T47D (cell line): ENCODE data around the gene PTPRT.

Source experiments
- DNase-seq, 2 experiments: peaks; one replicate each; pipeline versions ENCODE4 v3.0.0 to v3.0.0-alpha.2; 2011 to 2012; ENCODE audit warnings: low read depth in 1 of 2, low spot score in 1 of 2
- JUND ChIP-seq: IDR thresholded peaks from 2 replicates; pipeline ENCODE4 v1.6.1; 2012; ENCODE audit warnings: low read depth
- in situ Hi-C: cut with HindIII; loops from 2 replicates; pipeline ENCODE4 v1.10.0; 2016; ENCODE audit warnings: low sequenced_read_pairs, low pct_unique_long_range_greater_than_20kb

The PTPRT gene

DNA sequence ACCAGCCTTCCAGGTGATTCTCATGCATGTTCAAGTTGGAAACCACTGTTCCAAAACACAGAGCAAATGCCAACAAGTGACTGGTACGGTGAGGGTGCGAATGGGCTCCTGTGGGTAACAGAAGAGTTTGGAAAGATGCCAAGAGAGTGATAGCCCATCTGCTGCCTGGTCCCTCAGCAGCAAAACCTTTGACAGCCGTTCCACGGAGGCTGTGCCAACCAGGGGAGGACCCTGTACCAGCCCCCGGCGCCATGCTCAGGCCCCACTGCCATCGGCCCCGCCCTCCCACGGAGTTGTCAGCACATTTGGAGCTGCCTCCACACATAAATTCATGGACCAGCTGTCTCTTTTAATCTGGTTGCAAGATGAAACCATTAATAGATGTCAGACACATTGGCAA lies 4.4 kb upstream of the PTPRT start:
- DNase-seq = no peak
- in situ Hi-C loops = no loop called here

DNA sequence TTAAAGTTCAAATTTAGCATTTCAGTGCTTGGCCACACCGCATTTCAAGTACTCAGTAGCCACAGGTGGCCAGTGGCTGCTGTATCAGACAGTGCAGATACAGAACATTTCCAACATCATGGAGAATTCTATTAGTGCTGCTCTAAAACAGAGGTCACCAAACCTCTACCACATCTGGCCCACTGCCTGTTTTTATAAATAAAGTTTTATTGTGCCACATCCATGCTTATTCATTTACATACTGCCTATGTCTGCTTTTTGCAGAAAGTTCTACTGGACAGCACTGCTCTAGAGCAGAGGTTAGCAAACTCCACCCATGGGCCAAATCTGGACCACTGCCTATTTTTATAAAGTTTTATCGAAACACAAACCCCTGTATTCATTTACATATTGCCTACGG lies 3.7 kb upstream of the PTPRT start:
- in situ Hi-C loops = no loop called here

More for the DNA sequence above, 4.4 kb upstream of the PTPRT start:
- TF ChIP-seq JUND = no peak

DNA sequence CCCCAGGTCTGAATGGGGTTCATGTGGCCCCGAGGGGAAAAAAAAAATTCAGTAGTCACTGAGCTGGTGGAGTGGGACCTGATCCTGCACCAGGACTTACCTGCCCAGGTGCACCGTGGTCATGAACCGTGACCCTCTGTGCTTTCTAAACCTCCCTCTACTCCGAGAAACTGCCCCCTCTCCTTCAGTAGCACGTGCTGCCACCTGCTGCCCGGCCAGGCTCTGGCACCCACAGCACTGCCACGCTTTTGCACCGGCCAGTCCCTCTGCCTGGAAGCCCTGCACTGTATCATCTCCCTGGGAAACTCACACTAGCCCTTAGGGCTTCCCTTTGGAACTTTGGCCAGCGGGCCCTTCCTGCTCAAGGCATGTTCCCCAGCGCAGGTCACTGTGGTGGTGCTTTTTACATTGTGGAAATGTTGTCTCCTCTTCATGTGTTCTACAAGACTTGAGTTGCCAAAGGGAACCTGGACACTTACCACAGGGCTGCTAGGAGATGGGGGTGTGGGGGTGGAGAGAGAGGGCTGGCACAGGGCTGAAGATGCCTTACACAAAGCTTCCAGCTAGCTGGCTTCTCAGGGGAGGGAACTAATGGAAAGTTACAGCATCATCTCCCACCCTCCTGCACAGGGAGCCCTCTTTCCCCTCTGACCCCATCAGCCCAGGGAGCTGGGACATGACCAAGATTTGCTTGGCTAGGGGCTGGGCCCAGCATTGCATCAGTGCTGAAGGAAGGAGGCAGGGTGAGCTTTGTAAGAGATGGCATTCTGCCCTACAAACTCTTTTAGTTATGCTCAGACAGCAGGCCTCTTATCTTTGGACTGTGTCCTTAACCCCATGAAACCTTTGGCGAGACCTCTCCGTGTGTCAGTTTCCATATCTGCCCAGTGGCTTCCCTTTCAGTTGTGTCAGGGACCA lies 2.5 kb upstream of the PTPRT start:
- in situ Hi-C loops = no loop called here
- peak; percentile 51 to 86 for DNase-seq
- TF ChIP-seq JUND = no peak

More for the DNA sequence above, 3.7 kb upstream of the PTPRT start:
- TF ChIP-seq JUND = no peak
- DNase-seq = no peak

DNA sequence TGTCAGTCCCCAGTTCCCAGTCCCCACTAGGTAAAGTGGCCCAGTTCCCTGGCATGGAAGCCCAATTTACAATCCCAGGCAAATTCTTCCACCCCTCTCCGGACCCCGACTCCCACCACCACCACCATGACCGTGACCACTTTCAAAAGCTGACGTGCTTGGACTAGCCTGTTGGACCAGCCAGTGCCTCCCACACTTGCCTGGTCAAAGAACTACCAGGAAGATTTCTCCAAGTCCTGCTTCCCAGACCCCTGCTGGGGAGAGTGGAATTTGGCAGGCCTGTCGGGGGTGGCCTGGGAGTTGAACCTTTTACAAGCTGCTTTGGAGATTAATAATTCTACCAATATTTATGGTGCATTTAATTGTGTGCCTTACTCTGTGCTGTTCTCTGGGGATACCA lies 1.4 kb upstream of the PTPRT start:
- in situ Hi-C loops = no loop called here

DNA sequence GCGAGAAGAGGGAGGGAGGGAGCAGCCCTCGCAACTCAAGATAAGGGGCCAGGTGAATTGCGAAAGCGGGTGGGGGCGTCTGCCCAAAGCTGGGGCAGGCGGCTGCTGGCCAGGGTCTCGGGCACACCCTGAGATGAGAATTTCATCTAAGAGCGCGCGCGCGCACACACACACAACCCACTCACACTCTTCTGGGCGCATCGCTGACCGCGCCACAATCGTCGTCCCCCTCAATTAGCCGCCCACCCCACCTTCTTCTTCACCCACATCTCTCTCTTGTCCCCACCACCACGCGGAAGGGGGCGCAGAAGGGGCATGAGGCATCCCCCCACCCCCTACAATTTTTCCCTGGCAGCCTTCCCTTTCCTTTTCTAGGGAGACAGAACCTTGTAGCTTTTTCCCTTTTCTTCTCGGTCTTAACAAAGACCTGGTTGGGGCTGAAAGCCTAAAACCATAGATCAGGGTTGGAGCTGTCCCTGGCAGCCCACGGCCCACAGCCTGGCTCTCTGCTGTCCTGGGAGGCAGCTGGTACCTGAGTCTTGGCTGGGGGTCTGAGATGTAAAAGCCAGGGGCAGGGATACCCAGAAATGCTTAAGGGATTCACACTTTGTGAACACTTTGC lies 737 bp upstream of the PTPRT start:
- in situ Hi-C loops = no loop called here
- no peak for TF ChIP-seq JUND
- DNase-seq = no peak

More for the DNA sequence above, 1.4 kb upstream of the PTPRT start:
- no peak for DNase-seq
- TF ChIP-seq JUND = no peak

DNA sequence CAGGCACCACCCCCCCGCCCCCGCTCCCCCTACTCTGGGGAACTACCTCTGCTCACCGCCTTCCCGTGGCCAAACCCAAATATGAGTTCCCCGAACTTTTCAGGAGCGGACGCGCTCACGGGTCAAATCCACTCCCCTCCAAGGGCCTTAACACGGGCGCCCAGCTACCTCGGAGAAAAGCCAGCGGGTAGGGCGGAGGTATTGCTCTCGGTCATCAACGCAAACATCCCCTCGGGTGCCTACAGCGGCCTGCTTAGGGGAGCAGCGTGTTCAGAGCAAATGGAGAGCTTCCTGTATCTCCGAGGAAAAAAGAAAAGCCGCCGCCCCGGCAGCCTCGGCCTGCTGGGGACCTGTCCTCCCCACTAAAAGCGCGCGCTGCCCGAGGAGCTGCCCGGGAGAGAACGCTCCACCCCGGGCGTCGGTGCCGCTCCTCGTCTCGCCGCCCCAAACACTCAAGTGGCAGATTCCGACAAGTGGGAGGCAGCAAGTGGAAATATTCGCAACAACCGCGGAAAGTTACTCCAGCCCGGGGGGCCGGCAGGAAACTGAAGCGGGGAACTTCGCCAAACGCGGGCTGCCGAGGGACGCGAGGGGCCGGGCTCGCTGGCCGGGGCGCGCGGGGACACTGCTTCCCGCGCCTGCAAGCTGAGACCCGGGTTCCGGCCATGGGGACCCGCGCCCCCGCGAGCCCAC lies 699 bp downstream of the PTPRT start:
- TF ChIP-seq JUND = no peak
- in situ Hi-C loops = no loop called here

DNA sequence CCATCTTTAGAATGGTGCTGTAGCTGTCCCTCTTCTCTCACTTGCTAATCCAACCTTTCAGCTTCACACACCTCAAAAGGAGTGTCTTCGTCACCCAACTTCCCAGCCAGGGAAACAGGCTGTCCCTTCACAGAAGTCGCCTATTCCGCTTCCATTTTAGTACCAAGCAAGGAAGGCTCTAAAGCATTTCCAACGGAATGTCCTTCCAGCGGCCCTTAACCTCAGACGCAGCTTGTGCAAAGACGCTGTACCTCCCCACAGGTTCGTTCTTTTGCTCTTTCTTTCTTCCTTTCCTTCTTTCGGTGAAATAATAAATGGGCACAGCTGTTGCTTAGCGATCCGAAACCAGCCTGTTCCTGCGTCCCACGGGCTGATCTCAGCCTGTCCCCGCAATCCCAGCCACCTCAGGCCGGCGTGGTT lies 1.5 kb downstream of the PTPRT start:
- in situ Hi-C loops = no loop called here
- DNase-seq = peak in 1 of 2 experiments; percentile 38
- TF ChIP-seq JUND = no peak

More for the DNA sequence above, 699 bp downstream of the PTPRT start:
- DNase-seq = no peak

DNA sequence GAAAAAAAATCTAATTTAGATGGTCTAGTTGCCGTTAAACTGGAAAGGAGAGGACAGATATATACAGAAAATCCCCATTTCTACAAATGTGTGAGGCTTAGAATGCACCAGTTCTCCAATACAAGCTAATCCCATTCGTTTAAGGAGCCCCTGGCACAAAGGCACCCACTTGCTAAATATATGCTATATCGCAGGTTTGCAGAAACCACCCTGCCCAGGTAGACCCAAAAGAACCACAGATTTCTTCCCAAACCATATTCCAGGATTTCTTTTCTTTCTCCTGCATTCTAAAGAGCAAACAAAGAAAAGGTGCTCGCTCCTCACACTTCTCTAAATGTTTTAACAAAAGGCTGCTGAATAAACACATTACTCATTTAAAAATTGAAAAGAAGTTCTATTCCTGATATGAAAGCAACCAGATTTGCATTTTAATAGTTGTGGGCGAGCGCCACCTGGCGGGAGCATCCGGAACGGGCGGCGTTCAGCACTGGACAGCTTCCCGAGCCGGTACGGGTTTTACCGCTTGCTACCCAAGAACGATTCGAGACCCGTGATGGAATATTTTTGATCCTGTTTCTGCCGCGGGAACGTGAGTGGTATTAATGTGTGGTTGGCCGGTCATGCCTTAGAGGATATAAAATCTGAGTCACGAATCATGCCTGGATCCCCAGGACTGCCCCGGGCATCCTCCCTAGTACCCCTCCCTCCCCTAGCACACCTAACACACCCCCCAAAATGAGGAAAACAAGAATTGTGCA lies 2.1 kb downstream of the PTPRT start:
- TF ChIP-seq JUND = no peak
- peak; percentile 79 to 97 for DNase-seq
- in situ Hi-C loops = no loop called here

DNA sequence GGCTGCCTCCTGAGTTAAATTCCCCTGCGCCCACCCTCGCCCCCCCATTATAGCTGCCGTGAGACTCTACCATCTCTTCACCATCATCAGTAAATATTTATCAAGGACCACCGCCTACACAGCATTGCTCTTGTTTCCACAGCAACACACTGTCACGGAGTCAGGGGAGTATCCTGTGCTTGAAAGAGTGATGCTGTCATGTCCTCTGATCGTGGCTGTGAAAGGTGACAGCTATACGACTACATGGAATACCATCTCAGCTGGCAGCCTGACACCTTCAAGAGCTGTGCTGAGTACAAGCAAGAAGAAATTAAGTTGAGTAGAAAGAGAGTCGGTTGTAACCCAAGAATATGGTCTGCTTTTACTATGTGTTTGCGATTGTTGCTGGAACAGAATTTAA lies 3.4 kb downstream of the PTPRT start:
- DNase-seq = no peak
- in situ Hi-C loops = no loop called here
- TF ChIP-seq JUND = no peak

DNA sequence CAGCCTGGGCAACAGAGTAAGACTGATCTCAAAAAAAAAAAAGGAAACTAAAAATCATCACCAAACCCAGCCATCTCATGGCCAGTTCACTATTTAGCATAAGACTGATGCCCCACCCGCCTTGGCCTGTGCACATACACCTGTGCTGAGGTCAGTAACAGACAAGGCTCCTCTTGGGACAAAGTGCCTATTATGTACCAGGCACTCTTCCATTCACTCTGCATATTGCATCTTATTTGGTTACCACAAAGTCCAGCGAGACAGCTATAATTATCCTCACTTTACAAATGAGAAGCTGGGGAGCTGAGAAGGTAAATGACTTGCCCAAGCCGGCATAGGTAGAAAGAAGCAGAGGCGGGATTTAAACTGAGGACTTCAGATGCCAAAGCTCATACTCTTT lies 3.8 kb downstream of the PTPRT start:
- TF ChIP-seq JUND = no peak
- no peak for DNase-seq
- in situ Hi-C loops = no loop called here

DNA sequence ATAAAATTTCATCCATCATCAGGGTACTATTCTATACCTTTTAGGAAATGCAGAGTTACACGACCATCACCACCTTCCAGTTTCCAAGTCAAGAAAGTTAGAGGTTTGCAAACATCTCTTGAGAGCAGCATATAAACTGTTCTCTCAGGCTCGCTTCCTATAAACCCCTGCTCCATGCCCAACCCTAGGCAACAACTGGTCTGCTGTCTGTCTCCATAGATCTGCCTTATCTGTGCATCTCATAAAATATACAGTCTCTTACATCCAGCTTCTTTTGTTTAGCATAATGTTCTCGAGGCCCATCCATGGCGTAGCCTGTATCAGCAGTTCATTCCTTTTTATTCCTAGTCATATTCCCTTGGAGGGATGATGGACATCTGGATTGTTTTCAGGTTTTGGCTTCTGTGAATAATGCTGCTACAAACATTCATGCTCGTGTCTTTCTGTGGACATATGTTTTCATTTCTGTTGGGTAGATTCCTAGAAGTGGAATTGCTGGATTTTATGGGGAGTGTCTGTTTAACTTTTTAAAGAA lies 6.1 kb downstream of the PTPRT start:
- no peak for DNase-seq
- TF ChIP-seq JUND = no peak
- in situ Hi-C loops = no loop called here

DNA sequence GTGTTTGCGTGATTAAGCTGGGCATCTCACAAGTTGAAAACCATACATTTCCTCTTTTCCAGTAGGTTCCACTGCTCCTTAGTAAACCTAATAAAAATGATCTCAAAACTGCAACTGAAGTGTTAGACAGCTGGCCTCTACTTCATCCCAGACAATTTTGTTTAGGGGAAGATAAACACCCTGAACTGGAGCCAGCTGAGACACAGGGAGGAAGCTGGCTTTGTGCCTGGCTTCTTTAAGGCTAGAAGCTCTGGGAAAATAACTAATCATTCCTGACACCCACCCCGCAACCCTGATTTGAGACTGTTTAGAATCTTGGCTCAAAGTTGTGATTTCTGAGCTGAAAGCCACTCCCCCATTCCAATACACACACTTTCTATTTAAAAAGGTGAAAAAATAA lies 11.6 kb downstream of the PTPRT start:
- TF ChIP-seq JUND = no peak

More for the DNA sequence above, 11.6 kb downstream of the PTPRT start:
- in situ Hi-C loops = no loop called here
- no peak for DNase-seq
